ENCODE data around the gene ZSCAN10.
"Not testable (repeated sequence)": the region's sequence is repeated elsewhere in the genome, so short reads cannot be mapped to it uniquely, and the experiment has no call there.

The ZSCAN10 gene

GRCh38 chr16:3087243-3088235 lies 11.6 kb downstream of the ZSCAN10 start:
- Histone ChIP-seq H3K27ac (ENCODE audit: low read length) (no peak overlapping the region), H3K36me3 (ENCODE audit: insufficient read depth, low read depth, low read length) (peaks cover 52% of the 10 kb centered on the region), H3K27me3 (ENCODE audit: insufficient read depth, low read length) (no peaks in the 10 kb centered on the region), H3K4me3 (ENCODE audit: low read length) (no peak overlapping the region), H3K9me3 (ENCODE audit: insufficient read depth, low read depth, low read length) (no peaks in the 10 kb centered on the region), H3K9ac (ENCODE audit: low read depth, low read length) (no peak overlapping the region), H3K4me1 (ENCODE audit: insufficient read depth, low read length) (no peaks in the 10 kb centered on the region)

DNA sequence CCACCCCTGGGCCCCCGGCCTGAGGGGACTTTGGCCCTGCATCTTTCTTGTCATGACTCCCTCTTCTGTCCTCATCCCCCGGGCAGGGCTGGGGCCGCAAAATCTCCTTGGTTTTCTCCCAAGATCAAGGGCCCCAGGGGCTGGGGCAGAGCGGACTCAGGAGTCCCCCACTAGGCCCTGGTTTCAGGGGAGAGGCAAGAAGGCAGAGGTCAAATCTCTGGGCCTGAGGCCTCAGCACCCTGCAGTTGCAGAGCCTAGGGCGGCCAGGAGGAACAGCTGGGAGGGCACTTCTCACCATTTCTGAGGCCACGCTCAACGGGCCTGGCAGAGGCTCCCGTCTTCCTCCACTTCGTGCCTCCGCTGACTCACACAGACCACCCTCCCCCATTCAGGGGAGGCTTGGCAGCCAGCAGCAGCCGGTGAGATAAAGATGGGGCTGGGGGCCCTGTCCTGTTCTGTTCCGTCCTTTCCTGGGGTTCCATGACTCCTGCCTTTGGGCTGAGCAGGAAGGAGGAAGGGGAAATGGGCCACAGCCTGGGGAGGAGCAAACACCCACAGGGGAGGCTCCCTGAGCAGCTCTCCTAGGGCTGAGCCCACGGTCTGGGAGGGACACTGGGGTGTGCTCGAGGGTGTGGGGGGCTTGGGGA lies 12.4 kb downstream of the ZSCAN10 start:
- Histone ChIP-seq H3K9me3 (ENCODE audit: insufficient read depth, low read depth, low read length) (no peaks in the 10 kb centered on the region), H3K4me3 (ENCODE audit: low read length) (no peak overlapping the region), H3K4me1 (ENCODE audit: insufficient read depth, low read length) (no peaks in the 10 kb centered on the region), H3K36me3 (ENCODE audit: insufficient read depth, low read depth, low read length) (peaks cover 44% of the 10 kb centered on the region), H3K9ac (ENCODE audit: low read depth, low read length) (no peak overlapping the region), H3K27ac (ENCODE audit: low read length) (no peak overlapping the region), H3K27me3 (ENCODE audit: insufficient read depth, low read length) (no peaks in the 10 kb centered on the region)

- Histone ChIP-seq H3K27ac (ENCODE audit: low read length) (no peak overlapping the region), H3K4me1 (ENCODE audit: insufficient read depth, low read length) (no peaks in the 10 kb centered on the region), H3K36me3 (ENCODE audit: insufficient read depth, low read depth, low read length) (peaks cover 37% of the 10 kb centered on the region), H3K27me3 (ENCODE audit: insufficient read depth, low read length) (no peaks in the 10 kb centered on the region), H3K4me3 (ENCODE audit: low read length) (no peak overlapping the region), H3K9me3 (ENCODE audit: insufficient read depth, low read depth, low read length) (no peaks in the 10 kb centered on the region), H3K9ac (ENCODE audit: low read depth, low read length) (no peak overlapping the region)
These were observed 13.1 kb downstream of the ZSCAN10 start for GRCh38 chr16:3085868-3086595.

GRCh38 chr16:3084969-3085670 lies 14.0 kb downstream of the ZSCAN10 start:
- Histone ChIP-seq H3K4me1 (ENCODE audit: insufficient read depth, low read length) (no peaks in the 10 kb centered on the region), H3K4me3 (ENCODE audit: low read length) (no peak overlapping the region), H3K27ac (ENCODE audit: low read length) (no peak overlapping the region), H3K36me3 (ENCODE audit: insufficient read depth, low read depth, low read length) (peaks cover 28% of the 10 kb centered on the region), H3K9me3 (ENCODE audit: insufficient read depth, low read depth, low read length) (no peaks in the 10 kb centered on the region), H3K27me3 (ENCODE audit: insufficient read depth, low read length) (no peaks in the 10 kb centered on the region; the same call in 1 of the 2 replicates), H3K9ac (ENCODE audit: low read depth, low read length) (no peak overlapping the region)

DNA sequence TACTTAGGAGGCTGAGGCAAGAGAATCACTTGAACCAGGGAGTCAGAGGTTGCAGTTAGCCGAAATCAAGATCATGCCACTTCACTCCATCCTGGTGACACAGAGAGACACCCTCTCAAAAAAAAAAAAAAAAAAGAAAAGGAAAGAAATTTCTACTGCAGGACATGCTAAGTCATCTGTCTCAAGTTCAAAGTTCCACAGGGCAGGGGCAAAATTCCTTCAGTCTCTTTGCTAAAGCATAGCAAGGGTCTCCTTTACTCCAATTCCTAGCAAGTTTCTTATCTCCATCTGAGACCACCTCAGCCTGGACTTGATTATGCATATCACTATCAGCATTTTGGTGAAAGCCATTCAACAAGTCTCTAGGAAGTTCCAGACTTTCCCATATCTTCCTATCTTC lies 14.6 kb downstream of the ZSCAN10 start:
- H3K36me3 ChIP-seq (ENCODE audit: insufficient read depth, low read depth, low read length) = peaks cover 22% of the 10 kb centered on the region
- H3K27me3 ChIP-seq (ENCODE audit: insufficient read depth, low read length) = no peaks in the 10 kb centered on the region; the same call in 1 of the 2 replicates
- H3K9me3 ChIP-seq (ENCODE audit: insufficient read depth, low read depth, low read length) = no peaks in the 10 kb centered on the region
- no peak overlapping the region for H3K4me3 ChIP-seq (ENCODE audit: low read length)
- H3K9ac ChIP-seq (ENCODE audit: low read depth, low read length) = no peak overlapping the region
- H3K27ac ChIP-seq (ENCODE audit: low read length) = no peak overlapping the region
- H3K4me1 ChIP-seq (ENCODE audit: insufficient read depth, low read length) = no peaks in the 10 kb centered on the region

- not testable (repeated sequence) for H3K4me1 ChIP-seq (ENCODE audit: insufficient read depth, low read length); H3K27me3 ChIP-seq (ENCODE audit: insufficient read depth, low read length); H3K9me3 ChIP-seq (ENCODE audit: insufficient read depth, low read depth, low read length); H3K9ac ChIP-seq (ENCODE audit: low read depth, low read length); H3K27ac ChIP-seq (ENCODE audit: low read length); H3K4me3 ChIP-seq (ENCODE audit: low read length)
- H3K36me3 ChIP-seq (ENCODE audit: insufficient read depth, low read depth, low read length) = peaks cover 11% of the 10 kb centered on the region
These were observed 15.7 kb downstream of the ZSCAN10 start for GRCh38 chr16:3083408-3083807.

DNA sequence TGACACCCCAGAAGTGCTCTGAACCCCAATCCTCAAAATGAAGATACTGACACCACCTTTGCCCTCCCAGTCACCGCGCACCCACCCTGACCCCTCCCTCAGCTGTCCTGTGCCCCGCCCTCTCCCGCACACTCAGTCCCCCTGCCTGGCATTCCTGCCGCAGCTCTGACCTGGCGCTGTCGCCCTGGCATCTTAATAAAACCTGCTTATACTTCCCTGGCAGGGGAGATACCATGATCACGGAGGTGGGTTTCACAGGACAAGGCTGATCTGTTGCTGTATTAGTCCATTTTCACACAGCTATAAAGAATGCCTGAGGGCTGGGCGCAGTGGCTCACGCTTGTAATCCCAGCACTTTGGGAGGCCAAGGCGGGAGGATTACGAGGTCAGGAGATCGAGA lies 17.1 kb downstream of the ZSCAN10 start:
- not testable (repeated sequence) for H3K4me3 ChIP-seq (ENCODE audit: low read length); H3K4me1 ChIP-seq (ENCODE audit: insufficient read depth, low read length); H3K9me3 ChIP-seq (ENCODE audit: insufficient read depth, low read depth, low read length); H3K9ac ChIP-seq (ENCODE audit: low read depth, low read length); H3K27ac ChIP-seq (ENCODE audit: low read length); H3K36me3 ChIP-seq (ENCODE audit: insufficient read depth, low read depth, low read length); H3K27me3 ChIP-seq (ENCODE audit: insufficient read depth, low read length)

DNA sequence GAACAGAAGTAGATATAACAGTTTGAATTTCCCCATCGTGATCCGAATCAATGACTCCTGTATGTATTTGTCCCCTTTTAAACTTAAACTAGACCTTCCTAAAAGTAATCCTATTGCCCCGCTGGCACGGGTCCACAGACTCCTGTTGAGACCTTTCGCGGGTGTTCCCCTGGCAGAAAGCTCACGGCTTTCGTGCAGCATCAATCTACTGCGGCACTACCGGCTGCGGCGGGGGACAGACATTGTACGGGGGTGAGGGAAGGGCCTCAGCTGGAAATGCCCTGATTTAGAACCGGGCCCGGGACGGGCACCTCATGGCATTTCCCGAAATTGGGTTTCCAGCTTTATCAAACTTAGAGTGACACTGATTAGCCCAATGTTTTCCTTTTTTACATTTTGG lies 19.1 kb downstream of the ZSCAN10 start:
- Histone ChIP-seq H3K36me3 (ENCODE audit: insufficient read depth, low read depth, low read length) (no peaks in the 10 kb centered on the region), H3K4me3 (ENCODE audit: low read length) (no peak overlapping the region), H3K9ac (ENCODE audit: low read depth, low read length) (no peak overlapping the region), H3K27me3 (ENCODE audit: insufficient read depth, low read length) (no peaks in the 10 kb centered on the region; the same call in 1 of the 2 replicates), H3K4me1 (ENCODE audit: insufficient read depth, low read length) (no peaks in the 10 kb centered on the region), H3K9me3 (ENCODE audit: insufficient read depth, low read depth, low read length) (no peaks in the 10 kb centered on the region), H3K27ac (ENCODE audit: low read length) (no peak overlapping the region)

DNA sequence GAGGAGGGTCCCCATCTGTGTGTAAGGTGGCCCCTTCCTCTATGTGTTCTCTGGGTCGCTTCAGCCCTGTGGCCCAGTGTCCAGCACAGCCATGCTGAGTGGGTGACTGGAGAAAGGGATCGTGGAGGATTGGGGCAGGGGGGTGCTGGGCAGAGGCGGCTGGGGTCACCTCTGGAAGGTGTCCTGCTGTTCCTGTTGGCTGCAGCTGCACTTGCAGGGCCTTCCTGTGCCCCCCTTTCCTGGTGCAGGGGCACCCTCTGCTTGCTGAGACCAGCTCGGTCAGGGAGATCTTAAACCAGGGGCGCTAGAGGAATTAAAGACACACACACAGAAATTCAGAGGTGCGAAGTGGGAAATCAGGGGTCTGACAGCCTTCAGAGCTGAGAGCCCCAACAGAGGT lies 22.5 kb downstream of the ZSCAN10 start:
- Histone ChIP-seq H3K9me3 (ENCODE audit: insufficient read depth, low read depth, low read length) (no peaks in the 10 kb centered on the region), H3K27me3 (ENCODE audit: insufficient read depth, low read length) (peaks cover 9% of the 10 kb centered on the region; the same call in 1 of the 2 replicates), H3K36me3 (ENCODE audit: insufficient read depth, low read depth, low read length) (no peaks in the 10 kb centered on the region), H3K9ac (ENCODE audit: low read depth, low read length) (no peak overlapping the region), H3K4me3 (ENCODE audit: low read length) (no peak overlapping the region), H3K27ac (ENCODE audit: low read length) (no peak overlapping the region), H3K4me1 (ENCODE audit: insufficient read depth, low read length) (no peaks in the 10 kb centered on the region)

DNA sequence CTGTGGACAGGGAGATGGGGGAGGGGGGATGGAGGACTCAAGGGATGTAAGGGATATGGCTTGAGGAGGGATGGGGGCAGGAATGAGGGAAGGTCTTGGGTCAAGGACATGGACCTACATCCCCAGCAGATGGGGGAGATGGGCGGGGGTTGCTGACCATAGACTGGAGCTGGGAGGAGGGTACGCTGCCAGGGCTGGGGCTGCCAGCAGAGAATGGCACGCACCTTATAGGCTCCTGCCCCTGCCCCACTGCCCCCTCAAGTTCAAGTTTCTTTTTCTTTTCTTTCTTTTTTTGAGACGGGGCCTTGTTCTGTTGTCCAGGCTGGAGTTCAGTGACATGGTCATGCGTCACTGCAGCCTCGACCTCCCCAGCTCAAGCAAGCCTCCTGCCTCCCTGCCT lies 23.1 kb downstream of the ZSCAN10 start:
- not testable (repeated sequence) for H3K27ac ChIP-seq (ENCODE audit: low read length); H3K36me3 ChIP-seq (ENCODE audit: insufficient read depth, low read depth, low read length); H3K4me3 ChIP-seq (ENCODE audit: low read length); H3K9ac ChIP-seq (ENCODE audit: low read depth, low read length); H3K27me3 ChIP-seq (ENCODE audit: insufficient read depth, low read length); H3K9me3 ChIP-seq (ENCODE audit: insufficient read depth, low read depth, low read length); H3K4me1 ChIP-seq (ENCODE audit: insufficient read depth, low read length)

DNA sequence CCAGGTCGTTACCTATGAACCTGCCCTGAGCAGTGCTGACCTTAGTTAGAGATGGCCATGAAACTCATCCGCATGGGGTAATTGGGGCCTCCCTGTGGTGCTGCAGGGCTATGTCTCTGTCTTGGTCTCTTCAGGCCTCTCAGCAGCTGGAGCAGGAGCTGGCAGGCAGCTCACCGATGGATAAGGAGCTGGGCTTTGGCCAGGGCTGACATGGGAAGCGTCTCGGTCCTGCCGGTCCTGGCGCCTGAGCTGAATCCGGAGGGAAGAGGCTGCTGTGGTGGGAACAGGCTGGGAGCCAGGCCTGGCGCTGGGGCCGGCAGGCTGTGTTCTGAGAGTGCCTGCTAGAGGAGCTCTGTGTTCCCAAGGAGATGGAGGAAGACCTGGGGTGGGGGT lies 23.6 kb downstream of the ZSCAN10 start:
- Histone ChIP-seq H3K4me3 (ENCODE audit: low read length) (no peak overlapping the region), H3K36me3 (ENCODE audit: insufficient read depth, low read depth, low read length) (no peaks in the 10 kb centered on the region), H3K9me3 (ENCODE audit: insufficient read depth, low read depth, low read length) (no peaks in the 10 kb centered on the region), H3K4me1 (ENCODE audit: insufficient read depth, low read length) (no peaks in the 10 kb centered on the region), H3K27ac (ENCODE audit: low read length) (no peak overlapping the region), H3K27me3 (ENCODE audit: insufficient read depth, low read length) (peaks cover 9% of the 10 kb centered on the region; the same call in 1 of the 2 replicates), H3K9ac (ENCODE audit: low read depth, low read length) (no peak overlapping the region)
